ENCODE results near the gene UBA6.
"Not testable (repeated sequence)": the region's sequence is repeated elsewhere in the genome, so short reads cannot be mapped to it uniquely, and the experiment has no call there.

UBA6 gene

DNA sequence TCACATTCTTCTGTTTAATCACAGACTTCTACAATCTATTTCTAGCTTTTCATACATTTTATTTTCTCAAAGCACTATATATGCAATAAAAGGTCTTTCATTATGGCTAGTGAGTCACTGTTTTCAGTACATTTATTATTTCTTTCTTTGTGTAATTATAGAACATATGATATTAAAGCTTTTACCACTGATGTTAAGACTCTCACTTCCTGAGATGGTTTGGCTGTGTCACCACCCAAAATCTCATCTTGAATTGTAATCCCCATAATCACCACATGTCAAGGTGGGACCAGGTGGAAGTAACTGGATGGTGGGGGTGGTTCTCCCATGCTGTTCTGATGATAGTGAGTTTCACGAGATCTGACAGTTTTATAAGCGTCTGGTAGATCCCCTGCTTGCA lies 41.9 kb downstream of the UBA6 start:
- DNase-seq: no peak

- no peak for DNase-seq
These were observed 42.7 kb downstream of the UBA6 start for GRCh38 chr4:67658302-67658701.

GRCh38 chr4:67651536-67651935 lies 49.4 kb downstream of the UBA6 start:
- no peak for DNase-seq

GRCh38 chr4:67638136-67638535 lies 62.8 kb downstream of the UBA6 start:
- no peak for DNase-seq

DNA sequence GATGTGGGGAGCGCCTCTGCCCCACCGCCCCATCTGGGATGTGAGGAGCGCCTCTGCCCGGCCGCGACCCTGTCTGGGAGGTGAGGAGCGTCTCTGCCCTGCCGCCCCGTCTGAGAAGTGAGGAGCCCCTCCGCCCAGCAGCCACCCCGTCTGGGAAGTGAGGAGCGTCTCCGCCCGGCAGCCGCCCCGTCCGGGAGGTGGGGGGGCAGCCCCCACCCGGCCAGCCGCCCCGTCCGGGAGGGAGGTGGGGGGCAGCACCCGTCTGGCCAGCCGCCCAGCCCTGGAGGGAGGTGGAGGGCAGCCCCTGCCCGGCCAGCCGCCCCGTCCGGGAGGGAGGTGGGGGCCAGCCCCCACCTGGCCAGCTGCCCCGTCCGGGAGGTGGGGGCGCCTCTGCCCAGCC lies 64.0 kb downstream of the UBA6 start:
- not testable (repeated sequence) for DNase-seq

GRCh38 chr4:67635331-67635730 lies 65.6 kb downstream of the UBA6 start:
- DNase-seq: no peak

GRCh38 chr4:67634741-67635140 lies 66.2 kb downstream of the UBA6 start:
- DNase-seq: no peak

DNA sequence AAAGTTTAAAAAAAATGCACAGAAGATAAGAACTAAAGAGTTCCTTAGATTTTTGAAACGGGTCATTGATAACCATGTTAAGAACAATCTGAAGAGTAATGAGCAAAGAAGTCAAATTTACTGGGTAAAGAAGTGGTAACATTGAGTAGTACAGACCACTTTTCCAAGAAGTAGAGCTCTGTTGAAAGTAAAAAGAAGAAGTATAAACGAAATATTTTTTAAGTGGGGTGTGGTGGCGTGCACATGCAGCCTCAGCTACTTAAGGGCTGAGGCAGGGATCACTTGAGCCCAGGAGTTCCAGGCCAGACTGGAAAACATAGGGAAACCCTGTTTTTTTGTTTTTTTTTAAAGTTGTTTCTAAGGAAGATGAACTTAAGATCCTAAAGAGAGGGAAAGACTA lies 68.5 kb downstream of the UBA6 start:
- DNase-seq: no peak

GRCh38 chr4:67624939-67625338 lies 76.0 kb downstream of the UBA6 start:
- DNase-seq: no peak

DNA sequence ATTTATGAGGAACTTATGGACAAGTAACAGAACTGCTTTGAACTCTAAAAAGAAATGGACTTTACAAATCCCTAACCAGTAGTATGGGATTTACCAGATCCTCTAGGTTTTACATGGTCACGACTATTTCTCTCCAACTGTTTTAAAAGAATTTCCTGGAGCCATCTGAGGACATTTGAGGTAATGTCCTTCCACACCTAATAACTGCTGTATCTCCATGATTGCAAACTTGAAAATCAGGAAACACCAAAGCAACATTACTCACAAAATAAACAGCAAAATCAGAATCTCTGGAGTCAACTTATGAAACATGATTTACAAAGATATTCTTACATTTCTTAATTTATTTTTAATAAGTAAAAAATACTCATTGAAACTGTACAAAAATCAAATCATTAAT lies 84.5 kb downstream of the UBA6 start:
- DNase-seq: no peak

DNA sequence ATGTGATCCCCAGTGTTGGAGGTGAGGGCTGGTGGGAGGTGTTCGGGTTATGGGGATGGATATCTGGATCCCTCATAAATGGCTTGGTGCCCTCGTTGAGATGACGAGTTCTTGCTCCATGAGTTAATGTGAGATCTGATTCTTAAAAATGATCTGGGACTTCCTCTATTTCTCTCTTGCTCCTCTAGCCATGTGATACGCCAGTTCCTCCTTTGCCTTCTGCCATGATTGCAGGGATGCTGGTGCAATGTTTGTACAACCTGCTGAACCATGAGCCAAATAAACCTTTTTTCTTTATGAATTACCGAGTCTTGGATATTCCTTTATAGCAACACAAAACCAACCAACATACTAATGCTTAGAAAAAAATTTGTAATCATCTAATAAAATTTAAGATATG lies 85.8 kb downstream of the UBA6 start:
- no peak for DNase-seq

- DNase-seq: no peak
These were observed 86.8 kb downstream of the UBA6 start for GRCh38 chr4:67614186-67614585.

GRCh38 chr4:67608027-67608426 lies 92.9 kb downstream of the UBA6 start:
- no peak for DNase-seq

- no peak for DNase-seq
These were observed 96.2 kb downstream of the UBA6 start for GRCh38 chr4:67604749-67605148.

- DNase-seq: no peak
These were observed 97.0 kb downstream of the UBA6 start for GRCh38 chr4:67604029-67604381.

DNA sequence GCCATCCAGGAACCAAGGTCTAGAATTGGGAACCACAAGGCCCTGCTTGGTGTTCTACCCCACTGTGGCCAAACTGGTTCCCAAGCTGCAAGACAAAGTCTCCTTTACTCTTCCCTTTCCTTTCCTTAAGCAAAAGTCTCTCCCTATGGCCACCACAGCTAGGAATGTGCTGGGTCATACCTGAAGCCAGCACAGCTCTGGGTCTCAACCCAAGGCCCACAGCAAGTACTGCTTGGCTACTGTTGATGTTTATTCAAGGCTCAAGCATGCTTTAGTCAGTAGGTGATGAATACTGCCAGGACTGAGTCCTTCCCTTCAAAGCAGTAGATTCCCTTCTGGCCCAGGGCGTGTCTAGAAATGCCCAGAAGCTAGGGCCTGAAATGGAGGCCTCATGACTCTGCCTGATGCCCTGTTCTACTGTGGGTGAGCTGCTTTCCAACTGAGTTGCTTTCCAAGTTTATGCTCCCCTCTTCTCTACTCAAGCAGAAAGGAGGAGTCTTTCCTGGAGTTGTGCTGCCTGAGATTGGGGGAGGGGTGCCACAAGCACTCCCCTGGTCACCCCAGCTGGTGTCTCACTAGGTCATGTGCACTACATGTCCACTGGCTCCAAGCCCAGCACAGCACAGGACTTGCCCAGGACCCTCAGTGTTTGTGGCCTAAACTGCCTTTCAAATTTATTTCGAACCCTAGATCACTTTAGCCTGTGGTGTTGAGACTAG lies 97.5 kb downstream of the UBA6 start:
- DNase-seq: no peak

GRCh38 chr4:67593741-67594175 lies 107.2 kb downstream of the UBA6 start:
- no peak for DNase-seq

DNA sequence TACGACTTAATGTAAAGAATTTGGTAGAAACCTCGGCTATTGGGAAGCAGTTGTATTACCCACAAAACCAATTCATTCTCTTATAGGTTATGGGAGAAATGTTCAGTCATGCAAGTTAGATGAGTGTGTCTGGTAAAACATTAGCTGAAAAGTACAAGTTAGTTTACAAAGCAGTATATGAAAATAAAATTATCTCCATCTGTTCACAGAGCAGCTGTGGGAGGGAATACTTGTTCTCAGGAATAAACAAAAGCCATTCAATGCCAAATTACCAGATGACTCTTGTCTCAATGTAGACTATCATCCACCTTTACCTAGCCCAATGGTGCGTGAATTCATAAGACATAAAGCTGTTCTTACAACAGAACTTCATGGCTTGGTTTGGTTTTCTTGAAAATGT lies 113.8 kb downstream of the UBA6 start:
- no peak for DNase-seq

GRCh38 chr4:67584496-67584895 lies 116.5 kb downstream of the UBA6 start:
- no peak for DNase-seq

DNA sequence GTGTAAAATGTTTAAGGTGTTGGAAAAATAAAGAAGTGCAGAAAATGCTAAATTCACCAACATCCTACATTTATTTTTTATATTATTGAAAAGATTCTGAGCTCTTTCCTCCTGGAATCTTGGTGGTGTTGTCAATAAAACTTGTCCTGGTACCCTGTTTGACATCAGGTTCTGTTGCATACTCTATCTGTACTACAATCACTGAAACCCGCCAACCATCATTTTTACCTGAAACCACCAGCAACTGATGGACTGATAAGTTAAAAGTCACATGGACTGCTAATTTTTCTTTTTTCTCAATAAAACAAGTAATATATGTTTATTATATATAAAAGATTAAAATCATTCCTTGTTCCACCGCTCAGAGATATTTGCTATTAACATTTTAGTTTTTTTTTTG lies 119.0 kb downstream of the UBA6 start:
- no peak for DNase-seq

- DNase-seq: no peak
These were observed 119.6 kb downstream of the UBA6 start for GRCh38 chr4:67581208-67581857.

GRCh38 chr4:67580577-67580976 lies 120.4 kb downstream of the UBA6 start:
- no peak for DNase-seq

GRCh38 chr4:67576538-67576937 lies 124.4 kb downstream of the UBA6 start:
- DNase-seq: no peak

DNA sequence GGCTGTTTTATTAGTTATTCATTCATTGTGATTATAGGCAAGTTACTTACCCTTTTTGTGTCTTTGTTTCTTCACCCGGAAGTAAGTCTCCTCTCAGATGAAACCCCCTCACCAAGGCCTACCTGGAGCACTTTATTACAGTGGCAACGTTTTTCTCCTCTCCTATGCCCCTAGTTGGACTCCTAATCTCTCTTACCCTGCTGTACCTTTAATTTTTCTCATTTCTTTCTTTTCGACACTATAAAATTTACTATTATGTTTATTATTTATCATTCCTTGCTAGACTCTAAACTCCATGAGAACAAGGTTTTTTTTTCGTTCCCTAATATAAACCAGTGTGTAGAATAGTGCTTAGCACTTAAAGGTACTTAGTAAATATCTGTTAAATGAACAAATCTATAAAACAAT lies 124.9 kb downstream of the UBA6 start:
- no peak for DNase-seq

Measured in cerebellar nuclear complex (tissue), 1 donor.